Measurements from ENCODE around the gene TFPT. TPM values are rescaled to one million over a fixed set of nuclear protein-coding genes. Genes with fewer than 3 reads are reported as not detected.

Gene TFPT
- total RNA-seq, 2 donors from 2014 or later, result 36.0 to 38.8 TPM

DNA sequence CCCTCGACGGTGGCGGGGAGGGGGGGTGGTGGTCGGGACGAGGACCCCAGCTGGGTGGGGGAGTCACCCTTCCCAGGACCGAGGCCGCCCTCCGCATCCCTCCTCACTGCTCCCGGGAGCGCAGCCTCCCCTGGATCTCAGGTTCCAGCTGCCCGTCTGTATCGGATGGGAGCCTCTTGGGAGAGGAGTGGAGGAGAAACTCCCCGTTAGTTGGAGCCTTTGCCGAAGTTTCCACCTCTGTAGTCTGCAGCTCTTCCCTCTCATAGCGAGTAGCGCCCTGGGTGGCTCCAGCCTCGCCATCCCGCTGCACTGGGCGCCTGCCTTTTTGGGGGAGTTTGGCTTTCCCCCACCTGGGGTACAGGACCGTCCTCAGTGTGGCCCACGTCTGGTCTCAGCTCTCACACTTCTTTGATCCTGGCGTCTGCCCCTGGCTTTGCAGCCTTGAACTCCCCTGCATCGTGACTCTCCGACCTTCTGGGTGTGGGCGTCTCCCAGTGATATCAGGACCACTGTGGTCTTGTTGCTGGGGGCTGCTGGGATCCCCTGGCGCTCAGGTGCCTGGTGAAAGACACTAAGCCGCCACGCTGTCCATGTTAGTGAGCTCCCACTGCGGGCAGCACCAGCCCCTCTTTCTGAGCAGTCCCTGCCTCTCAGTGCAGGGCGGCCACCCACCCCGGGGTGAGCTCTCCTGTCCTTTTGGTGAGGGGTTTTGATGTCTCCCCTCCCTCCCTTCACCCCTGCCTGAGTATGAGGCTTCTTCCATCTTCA is 23.2 kb upstream of the TFPT start:
- Mint-ChIP-seq H3K4me1 (ENCODE audit: low read depth) (peaks cover 50% of the 10 kb centered on the region), H3K36me3 (ENCODE audit: insufficient read depth in 2 of 2) (peaks cover 8 to 13% of the 10 kb centered on the region in 2 donors), H3K27ac (peak overlapping the region; percentile 95), H3K4me3 (peak overlapping the region; percentile 97), H3K27me3 (ENCODE audit: low read depth) (no peaks in the 10 kb centered on the region), H3K9me3 (no peaks in the 10 kb centered on the region)
- peak in 1 of 2 donors; percentile 50 for DNase-seq
- no peak for ATAC-seq (replicated peaks in 1 of 2)

DNA sequence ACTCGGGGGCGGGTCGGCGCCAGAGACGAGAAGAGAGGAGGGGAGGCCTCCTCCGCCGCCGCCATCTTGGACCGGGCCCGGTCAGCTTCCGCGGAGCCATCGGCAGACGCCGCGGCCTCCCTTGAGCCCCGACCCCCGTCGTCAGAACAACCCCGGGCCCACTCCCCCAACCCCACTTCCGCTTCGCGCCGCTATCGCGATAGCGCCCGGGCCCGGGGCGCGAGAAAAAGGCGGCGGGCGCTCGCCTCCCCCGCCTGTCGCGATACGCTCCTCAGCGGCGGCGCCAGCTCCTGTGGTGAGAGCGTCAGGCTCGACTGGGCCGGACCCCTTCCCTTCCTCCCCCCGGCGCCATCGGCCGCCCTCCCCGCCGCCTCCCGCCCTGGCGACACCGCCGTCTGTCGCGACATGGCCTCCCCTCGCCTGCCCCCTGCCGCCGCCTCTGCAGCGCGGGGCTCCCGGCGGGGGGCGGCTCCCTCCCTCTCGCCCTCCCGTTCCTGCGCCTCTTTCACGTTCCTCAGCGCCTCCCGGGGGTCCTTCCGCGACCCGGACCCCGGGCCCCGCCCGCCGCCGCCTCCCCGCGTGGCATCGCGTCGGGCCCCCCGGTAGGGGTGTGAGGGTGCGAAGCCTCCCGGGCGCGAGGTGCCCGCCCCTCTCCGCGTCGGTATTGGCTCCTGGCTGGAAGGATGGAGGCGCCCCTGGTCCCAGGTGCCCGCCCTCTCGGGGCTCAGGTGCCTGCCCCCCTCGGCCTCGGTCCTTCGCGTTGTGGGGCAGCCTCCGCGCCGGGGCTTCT is 22.4 kb upstream of the TFPT start, which contains the start of gene CNOT3:
TSS of gene CNOT3 (plus strand) at position 64 of the 790 bp plus-strand sequence. CDS start 5,217 bp downstream, outside the sequence.
- DNase-seq (peak; percentile 37 to 39), ATAC-seq (replicated peaks in 1 of 2) (no peak)
- Mint-ChIP-seq H3K27ac (peak within 1 kb of the TSS; percentile 95), H3K36me3 (ENCODE audit: insufficient read depth in 2 of 2) (peaks cover 8% of the 10 kb centered on the region in 2 donors), H3K4me3 (peak within 1 kb of the TSS; percentile 97), H3K4me1 (ENCODE audit: low read depth) (peaks cover 45% of the 10 kb centered on the region), H3K9me3 (no peaks in the 10 kb centered on the region), H3K27me3 (ENCODE audit: low read depth) (no peaks in the 10 kb centered on the region)

DNA sequence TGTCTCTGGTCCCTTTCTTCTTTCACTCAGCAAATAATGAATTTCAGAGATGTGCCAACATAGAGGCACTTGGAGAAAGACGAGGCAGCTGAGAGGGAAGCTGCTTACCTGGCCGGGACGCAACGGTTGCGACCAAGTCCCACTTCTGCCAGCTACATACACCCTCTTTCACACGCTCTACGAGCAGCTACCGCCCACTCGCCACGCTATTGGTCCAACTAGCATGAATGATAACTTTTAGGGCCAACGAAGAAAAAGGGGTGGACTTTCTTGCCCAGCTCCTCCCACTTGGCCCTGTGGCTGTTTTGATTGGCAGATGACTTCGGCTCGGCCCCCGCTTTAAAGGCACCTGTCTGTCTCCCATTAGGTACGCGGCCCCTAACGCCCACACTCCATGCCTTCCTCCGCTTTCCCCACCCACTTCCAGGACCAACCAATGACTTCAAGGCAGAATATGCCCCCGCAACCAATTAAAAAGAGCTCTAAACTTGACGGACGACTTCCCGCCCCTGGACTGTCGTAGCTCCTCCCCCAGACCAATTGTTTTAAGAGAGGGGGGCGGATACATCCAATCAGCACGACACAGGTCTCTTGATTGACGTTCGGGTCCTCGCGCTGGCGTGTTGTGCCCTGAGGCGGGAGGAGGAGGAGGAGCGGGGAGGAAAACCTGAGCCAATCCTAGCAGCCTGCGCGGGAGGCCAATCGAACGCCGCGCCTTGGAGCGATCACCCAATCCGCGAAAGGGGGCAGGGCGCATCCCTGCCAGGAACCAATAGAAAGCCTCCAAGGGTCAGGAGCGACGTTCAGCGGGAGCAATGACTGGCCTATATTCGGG is 21.6 kb upstream of the TFPT start:
- peaks cover 44% of the 10 kb centered on the region for H3K4me1 Mint-ChIP-seq (ENCODE audit: low read depth)
- H3K9me3 Mint-ChIP-seq, result no peaks in the 10 kb centered on the region

DNA sequence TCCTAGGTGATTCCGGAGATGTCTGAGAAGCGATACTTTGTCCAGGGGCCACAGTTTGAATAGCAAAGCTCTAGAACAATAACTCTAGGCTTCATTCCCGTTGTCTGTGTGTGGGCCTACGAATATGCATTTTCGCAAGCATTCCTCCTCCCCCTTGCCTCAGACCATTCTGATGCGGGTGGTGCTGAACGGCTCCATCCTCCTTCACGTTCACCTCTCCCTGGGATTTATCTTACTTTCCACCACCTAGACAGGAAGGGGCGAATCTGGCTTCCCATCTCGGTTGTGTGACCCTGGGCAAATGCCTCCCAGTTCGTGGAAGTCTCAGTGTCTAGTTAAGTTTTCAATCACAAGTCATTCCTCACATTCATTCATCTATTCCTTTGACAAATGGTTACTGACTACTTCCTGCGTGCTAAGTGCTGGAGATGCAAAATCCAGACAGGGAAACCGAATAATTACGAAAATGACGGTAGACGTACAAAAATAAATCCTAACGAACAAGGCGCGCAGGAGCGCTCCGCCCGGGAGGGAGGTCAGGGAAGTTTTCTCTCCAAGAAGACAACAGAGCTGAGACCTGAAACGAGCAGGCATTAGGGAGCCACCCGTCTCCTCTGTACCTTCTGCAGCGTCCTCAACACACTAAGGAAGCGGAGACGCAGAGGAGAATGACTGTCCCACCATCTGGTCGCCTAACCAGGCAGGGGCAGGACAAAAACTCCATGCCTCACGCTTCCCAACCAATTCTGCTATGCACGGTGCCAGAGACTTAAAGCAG is 20.8 kb upstream of the TFPT start:
- H3K36me3 Mint-ChIP-seq (ENCODE audit: insufficient read depth in 2 of 2), result peaks cover 6 to 7% of the 10 kb centered on the region in 2 donors
- H3K9me3 Mint-ChIP-seq, result no peaks in the 10 kb centered on the region
- H3K27me3 Mint-ChIP-seq (ENCODE audit: low read depth), result no peaks in the 10 kb centered on the region
- H3K27ac Mint-ChIP-seq, result no peak overlapping the region
- ATAC-seq (replicated peaks in 1 of 2) (no peak), DNase-seq (no peak)
- peaks cover 38% of the 10 kb centered on the region for H3K4me1 Mint-ChIP-seq (ENCODE audit: low read depth)
- H3K4me3 Mint-ChIP-seq, result peak overlapping the region; percentile 90 to 97

More for the DNA sequence above, 21.6 kb upstream of the TFPT start:
- Mint-ChIP-seq H3K27me3 (ENCODE audit: low read depth) (no peaks in the 10 kb centered on the region), H3K36me3 (ENCODE audit: insufficient read depth in 2 of 2) (peaks cover 6 to 7% of the 10 kb centered on the region in 2 donors), H3K4me3 (peak overlapping the region; percentile 90 to 97), H3K27ac (peak overlapping the region; percentile 71)
- DNase-seq (peak; percentile 97 to 99), ATAC-seq (replicated peaks in 1 of 2) (peak; percentile 86)

DNA sequence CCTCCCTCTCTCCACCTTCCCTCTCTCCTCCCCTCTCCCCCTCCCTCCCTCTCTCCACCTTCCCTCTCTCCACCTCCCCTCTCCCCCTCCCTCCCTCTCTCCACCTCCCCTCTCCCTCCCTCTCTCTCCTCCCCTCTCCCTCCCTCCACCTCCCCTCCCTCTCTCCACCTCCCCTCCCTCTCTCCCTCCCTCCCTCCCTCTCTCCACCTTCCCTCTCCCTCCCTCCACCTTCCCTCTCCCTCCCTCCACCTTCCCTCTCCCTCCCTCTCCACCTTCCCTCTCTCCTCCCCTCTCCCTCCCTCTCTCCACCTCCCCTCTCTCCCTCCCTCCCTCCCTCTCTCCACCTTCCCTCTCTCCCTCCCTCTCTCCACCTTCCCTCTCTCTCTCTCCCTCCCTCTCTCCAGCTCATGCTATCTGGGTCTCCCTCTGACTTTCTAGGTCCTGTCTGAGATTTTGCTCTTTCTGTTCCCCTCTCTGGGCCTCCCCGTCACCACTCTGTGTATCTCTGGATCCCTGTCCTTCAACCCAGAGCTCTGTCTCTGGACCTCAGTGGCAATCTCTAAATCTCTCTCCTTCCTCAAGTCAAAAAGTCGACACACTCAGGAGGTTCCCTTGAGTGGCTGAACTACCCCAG is 18.6 kb upstream of the TFPT start:
- no peak overlapping the region for H3K4me3 Mint-ChIP-seq
- H3K27me3 Mint-ChIP-seq (ENCODE audit: low read depth), result no peaks in the 10 kb centered on the region
- DNase-seq (no peak), ATAC-seq (replicated peaks in 1 of 2) (no peak)
- H3K4me1 Mint-ChIP-seq (ENCODE audit: low read depth), result peaks cover 19% of the 10 kb centered on the region
- H3K27ac Mint-ChIP-seq, result no peak overlapping the region
- H3K9me3 Mint-ChIP-seq, result no peaks in the 10 kb centered on the region
- H3K36me3 Mint-ChIP-seq (ENCODE audit: insufficient read depth in 2 of 2), result peaks cover 3 to 6% of the 10 kb centered on the region in 2 donors

DNA sequence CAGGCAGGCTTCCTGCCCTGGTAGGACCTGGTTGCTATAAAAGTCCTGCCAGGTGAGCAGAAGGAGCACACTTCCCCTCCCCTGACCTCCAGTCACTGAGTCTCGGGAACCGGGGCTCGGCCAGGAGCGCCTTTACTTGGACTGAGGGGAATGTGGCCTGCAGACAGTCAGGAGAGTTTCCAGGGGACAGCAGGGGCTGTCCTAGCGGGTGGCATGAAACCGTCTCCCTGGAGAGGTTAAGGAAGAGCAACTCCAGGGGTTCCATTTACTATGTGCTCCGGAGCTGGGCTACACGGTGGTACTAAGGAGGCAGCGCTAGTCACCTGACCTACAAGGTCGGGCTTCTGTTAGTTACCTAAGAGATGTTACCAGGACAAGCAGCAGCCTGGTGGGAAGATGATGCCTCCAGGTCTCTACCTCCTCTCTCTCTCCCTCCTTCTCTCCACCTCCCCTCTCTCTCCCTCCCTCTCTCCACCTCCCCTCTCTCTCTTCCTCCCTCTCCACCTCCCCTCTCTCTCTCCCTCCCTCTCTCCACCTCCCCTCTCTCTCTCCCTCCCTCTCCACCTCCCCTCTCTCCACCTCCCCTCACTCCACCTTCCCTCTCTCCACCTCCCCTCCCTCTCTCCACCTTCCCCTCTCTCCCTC is 18.0 kb upstream of the TFPT start:
- Mint-ChIP-seq H3K4me1 (ENCODE audit: low read depth) (peaks cover 13% of the 10 kb centered on the region), H3K9me3 (no peaks in the 10 kb centered on the region), H3K27ac (no peak overlapping the region), H3K36me3 (ENCODE audit: insufficient read depth in 2 of 2) (peaks cover 0 to under 1% of the 10 kb centered on the region in 2 donors), H3K4me3 (no peak overlapping the region), H3K27me3 (ENCODE audit: low read depth) (no peaks in the 10 kb centered on the region)
- no peak for ATAC-seq (replicated peaks in 1 of 2)
- DNase-seq, result no peak

DNA sequence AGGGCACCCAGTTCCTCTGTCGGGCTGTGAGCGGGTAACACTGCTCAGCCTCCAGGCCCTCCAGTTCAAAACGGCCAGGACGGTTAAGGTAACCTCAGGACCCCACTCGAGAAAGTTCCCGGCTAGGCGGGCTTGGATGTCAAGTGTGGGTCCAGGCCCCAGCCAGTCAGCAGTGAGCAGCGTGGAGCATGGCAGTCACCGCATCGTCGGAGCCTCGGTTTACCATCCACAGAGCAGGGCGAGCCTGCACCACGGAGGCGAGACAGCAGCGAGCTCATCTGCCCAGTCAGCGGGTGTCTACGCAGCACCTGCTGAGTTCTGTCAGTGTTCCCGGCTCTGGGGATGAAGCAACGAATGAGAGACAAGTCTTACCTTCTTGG is 14.2 kb upstream of the TFPT start:
- no peaks in the 10 kb centered on the region for H3K4me1 Mint-ChIP-seq (ENCODE audit: low read depth)
- peaks cover 0 to 2% of the 10 kb centered on the region in 2 donors for H3K36me3 Mint-ChIP-seq (ENCODE audit: insufficient read depth in 2 of 2)
- no peaks in the 10 kb centered on the region for H3K27me3 Mint-ChIP-seq (ENCODE audit: low read depth)
- H3K27ac Mint-ChIP-seq, result no peak overlapping the region
- no peaks in the 10 kb centered on the region for H3K9me3 Mint-ChIP-seq
- no peak for ATAC-seq (replicated peaks in 1 of 2)
- no peak overlapping the region for H3K4me3 Mint-ChIP-seq
- DNase-seq, result no peak

DNA sequence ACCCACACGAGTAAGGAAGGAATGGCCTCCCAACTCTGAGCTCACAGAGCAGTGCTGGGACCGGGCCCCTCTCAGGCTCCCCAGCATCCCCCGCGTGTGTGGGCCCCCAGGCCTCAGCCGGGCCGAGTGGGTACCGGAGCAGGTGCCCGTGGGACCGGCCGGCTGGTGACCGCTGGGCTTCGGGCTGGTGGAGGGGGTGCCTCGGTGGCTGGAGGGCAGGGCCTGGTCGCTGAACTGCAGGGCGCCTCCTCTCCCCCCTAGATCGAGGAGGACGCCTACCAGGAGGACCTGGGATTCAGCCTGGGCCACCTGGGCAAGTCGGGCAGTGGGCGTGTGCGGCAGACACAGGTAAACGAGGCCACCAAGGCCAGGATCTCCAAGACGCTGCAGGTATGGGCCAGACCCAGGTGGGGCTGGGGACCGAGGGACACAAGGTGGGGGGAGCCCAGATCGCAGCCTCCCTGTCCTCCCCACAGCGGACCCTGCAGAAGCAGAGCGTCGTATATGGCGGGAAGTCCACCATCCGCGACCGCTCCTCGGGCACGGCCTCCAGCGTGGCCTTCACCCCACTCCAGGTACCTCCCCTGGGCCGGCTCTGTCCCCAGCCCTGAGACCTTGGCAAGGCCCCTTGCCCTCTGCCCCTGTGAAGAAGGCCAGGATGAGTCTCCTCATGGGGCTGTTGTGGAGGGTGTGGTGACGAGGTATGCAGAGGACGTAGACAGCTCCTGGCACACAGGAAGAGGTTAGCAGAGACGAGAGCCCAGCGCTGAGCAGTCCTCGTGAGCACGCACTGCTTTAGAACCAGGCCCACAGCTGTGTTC is 13.5 kb upstream of the TFPT start:
- ATAC-seq (replicated peaks in 1 of 2), result no peak

DNA sequence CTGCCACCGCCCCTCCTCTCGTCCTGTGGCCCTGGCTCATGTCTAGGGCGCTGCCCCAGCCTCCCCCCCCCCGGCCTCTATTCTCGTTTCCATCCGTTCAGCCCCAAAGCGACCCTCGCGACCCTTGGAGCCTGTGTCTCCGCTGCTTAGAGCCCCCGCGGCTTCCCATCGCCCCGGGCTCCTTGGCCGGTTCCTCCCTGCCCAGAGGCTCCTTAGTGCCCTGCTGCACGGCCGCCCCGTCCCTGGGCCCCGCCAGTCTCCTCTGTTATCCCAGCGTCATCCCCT is 12.9 kb upstream of the TFPT start:
- ATAC-seq (replicated peaks in 1 of 2) (no peak), DNase-seq (no peak)
- no peak overlapping the region for H3K27ac Mint-ChIP-seq
- H3K4me3 Mint-ChIP-seq, result no peak overlapping the region
- H3K27me3 Mint-ChIP-seq (ENCODE audit: low read depth), result no peaks in the 10 kb centered on the region
- peaks cover 0 to 3% of the 10 kb centered on the region in 2 donors for H3K36me3 Mint-ChIP-seq (ENCODE audit: insufficient read depth in 2 of 2)
- no peaks in the 10 kb centered on the region for H3K4me1 Mint-ChIP-seq (ENCODE audit: low read depth)
- H3K9me3 Mint-ChIP-seq, result no peaks in the 10 kb centered on the region

More for the DNA sequence above, 13.5 kb upstream of the TFPT start:
- DNase-seq, result no peak
- H3K4me1 Mint-ChIP-seq (ENCODE audit: low read depth), result no peaks in the 10 kb centered on the region
- H3K27me3 Mint-ChIP-seq (ENCODE audit: low read depth), result no peaks in the 10 kb centered on the region
- no peaks in the 10 kb centered on the region for H3K9me3 Mint-ChIP-seq
- no peak overlapping the region for H3K27ac Mint-ChIP-seq
- H3K4me3 Mint-ChIP-seq, result no peak overlapping the region
- H3K36me3 Mint-ChIP-seq (ENCODE audit: insufficient read depth in 2 of 2), result peaks cover 0 to 2% of the 10 kb centered on the region in 2 donors

DNA sequence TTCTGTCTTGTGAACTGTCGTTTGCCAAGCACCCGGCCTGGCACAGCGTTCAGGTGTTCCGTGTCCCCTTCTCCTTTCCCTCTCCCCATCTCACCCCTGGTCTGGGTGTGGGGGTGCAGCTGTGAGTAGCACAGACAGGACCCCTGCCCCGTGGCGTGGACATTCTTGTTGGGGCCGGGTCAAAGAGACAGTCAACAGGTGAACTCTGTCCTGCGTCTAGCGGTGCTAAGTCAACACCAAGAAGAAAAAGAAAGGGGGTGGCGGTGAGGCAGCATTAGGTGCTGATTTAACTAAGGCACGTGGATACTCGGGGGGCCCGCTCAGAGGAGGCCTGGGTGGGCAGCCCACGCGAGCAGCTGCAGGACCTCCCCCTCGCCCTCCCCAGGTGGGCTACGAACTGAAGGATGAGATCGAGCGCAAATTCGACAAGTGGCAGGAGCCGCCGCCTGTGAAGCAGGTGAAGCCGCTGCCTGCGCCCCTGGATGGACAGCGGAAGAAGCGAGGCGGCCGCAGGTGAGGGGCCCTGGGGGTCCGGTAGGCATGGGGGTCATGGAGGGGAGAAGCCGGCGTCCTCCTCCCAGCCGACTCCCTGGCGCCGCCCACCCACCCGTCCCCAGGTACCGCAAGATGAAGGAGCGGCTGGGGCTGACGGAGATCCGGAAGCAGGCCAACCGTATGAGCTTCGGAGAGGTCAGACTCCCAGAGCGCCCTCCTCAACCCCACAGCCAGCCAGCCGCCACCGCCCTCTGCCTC is 12.4 kb upstream of the TFPT start:
- H3K27ac Mint-ChIP-seq, result no peak overlapping the region
- H3K27me3 Mint-ChIP-seq (ENCODE audit: low read depth), result no peaks in the 10 kb centered on the region
- DNase-seq, result no peak
- ATAC-seq (replicated peaks in 1 of 2), result no peak
- no peaks in the 10 kb centered on the region for H3K9me3 Mint-ChIP-seq
- no peaks in the 10 kb centered on the region for H3K4me1 Mint-ChIP-seq (ENCODE audit: low read depth)
- no peak overlapping the region for H3K4me3 Mint-ChIP-seq
- peaks cover 0 to 5% of the 10 kb centered on the region in 2 donors for H3K36me3 Mint-ChIP-seq (ENCODE audit: insufficient read depth in 2 of 2)

DNA sequence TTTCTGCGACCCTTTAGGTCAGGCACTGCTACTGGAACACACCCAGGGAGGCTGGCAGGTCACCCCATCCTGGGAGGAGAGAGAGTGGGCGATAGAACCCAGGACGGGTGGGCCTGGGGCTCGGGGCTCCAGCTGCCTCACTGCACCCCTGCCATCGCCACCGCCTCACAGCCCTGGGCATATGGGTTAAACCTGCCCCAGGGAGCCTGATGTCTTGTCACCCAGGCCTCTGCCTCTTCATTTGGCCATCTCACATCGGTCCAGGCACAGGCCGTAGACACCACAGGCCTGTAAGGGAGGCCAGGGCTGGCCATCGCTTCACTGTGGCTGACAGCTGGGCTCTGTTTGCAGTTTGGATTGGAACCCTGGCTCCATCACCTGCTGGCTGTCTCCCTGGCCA is 10.3 kb upstream of the TFPT start:
- Mint-ChIP-seq H3K4me1 (ENCODE audit: low read depth) (no peaks in the 10 kb centered on the region), H3K27ac (no peak overlapping the region), H3K36me3 (ENCODE audit: insufficient read depth in 2 of 2) (peaks cover 0 to 5% of the 10 kb centered on the region in 2 donors), H3K9me3 (no peaks in the 10 kb centered on the region), H3K4me3 (no peak overlapping the region), H3K27me3 (ENCODE audit: low read depth) (no peaks in the 10 kb centered on the region)
- ATAC-seq (replicated peaks in 1 of 2), result no peak
- DNase-seq, result no peak

All from activated T-cell treated with anti-CD3 and anti-CD28 coated beads, Interleukin-2, amount 50 U/mL, for 72 hours (primary cell).